Gastroesophageal sphincter (tissue), 4 donors: ENCODE measurements around the gene ELMO1. TPM values are rescaled to one million over a fixed set of nuclear protein-coding genes. Genes with fewer than 3 reads are reported as not detected.

ENCODE experiments used
- ATAC-seq: fragments of 150-250 bp; one replicate; pipeline ENCODE4 v1.9.1; 2016; ENCODE audit warnings: mild to moderate bottlenecking, moderate library complexity
- H3K27ac ChIP-seq, 4 donors: fragments of 200-600 bp; sonication (generic) in 3 of 4; 1 replicate in 3 of 4; 2 replicates in 1 of 4; pipeline ENCODE4 v1.5.1; 2016 to 2019
- H3K27me3 ChIP-seq: fragments of 200-600 bp; sonication (generic); one replicate; pipeline ENCODE4 v1.5.1; 2019
- H3K36me3 ChIP-seq, 2 donors: fragments of 200-600 bp; sonication (generic); one replicate each; pipeline ENCODE4 v1.5.1; 2019; ENCODE audit warnings: control low read depth in 1 of 2
- H3K4me1 ChIP-seq, 3 donors: fragments of 200-600 bp; sonication (generic); 1 replicate in 2 of 3; 2 replicates in 1 of 3; pipeline ENCODE4 v1.5.1; 2016 to 2019; ENCODE audit warnings: control low read depth in 2 of 3
- H3K4me3 ChIP-seq, 2 donors: fragments of 200-600 bp; sonication (generic); one replicate each; pipeline ENCODE4 v1.5.1; 2019; ENCODE audit warnings: mild to moderate bottlenecking in 1 of 2, moderate library complexity in 1 of 2
- H3K9me3 ChIP-seq, 3 donors: fragments of 200-600 bp; sonication (generic); one replicate each; pipeline ENCODE4 v1.5.1; 2017 to 2019; ENCODE audit warnings: control low read depth in 2 of 3
- EP300 ChIP-seq: sonication (generic); formaldehyde crosslinking; IDR thresholded peaks from one replicate; pipeline ENCODE4 v1.6.1; 2017; ENCODE audit warnings: antibody characterized with exemption, mild to moderate bottlenecking
- POLR2A ChIP-seq, 2 donors: fragments of 450-650 bp; IDR thresholded peaks; one replicate each; pipeline ENCODE4 v1.6.1; 2017; ENCODE audit warnings: antibody characterized with exemption in 2 of 2, mild to moderate bottlenecking in 2 of 2, moderate library complexity in 1 of 2
- POLR2AphosphoS5 ChIP-seq: sonication (generic); formaldehyde crosslinking; IDR thresholded peaks from one replicate; pipeline ENCODE4 v1.6.1; 2017; ENCODE audit warnings: antibody characterized with exemption
- WGBS, 2 donors: methylation state at CpG; one replicate each; pipeline ENCODE4 v1.1.5; 2018; ENCODE audit warnings: low coverage in 1 of 2; 5-methylcytosine and 5-hydroxymethylcytosine counted together
- total RNA-seq, 4 donors: library from RNA; depleted of rRNA; stranded (reverse); fragments of >200 nt; gene quantifications; one replicate each; pipeline ENCODE4 v1.1.0, GENCODE V29; 2016
- TF ChIP-seq, protein P1 (sequence below), 4 experiments: fragments of 200-600 bp in 2 of 4; fragments of 450-650 bp in 2 of 4; sonication (generic) in 1 of 4; IDR thresholded peaks; one replicate each; pipeline ENCODE4 v1.5.1; 2017 to 2019; ENCODE audit warnings: antibody characterized with exemption in 4 of 4, mild to moderate bottlenecking in 2 of 4, moderate library complexity in 2 of 4

ELMO1 gene
- total RNA-seq, 4 donors from 2014 or later = 22.1 to 54.0 (median 42.7) TPM

DNA sequence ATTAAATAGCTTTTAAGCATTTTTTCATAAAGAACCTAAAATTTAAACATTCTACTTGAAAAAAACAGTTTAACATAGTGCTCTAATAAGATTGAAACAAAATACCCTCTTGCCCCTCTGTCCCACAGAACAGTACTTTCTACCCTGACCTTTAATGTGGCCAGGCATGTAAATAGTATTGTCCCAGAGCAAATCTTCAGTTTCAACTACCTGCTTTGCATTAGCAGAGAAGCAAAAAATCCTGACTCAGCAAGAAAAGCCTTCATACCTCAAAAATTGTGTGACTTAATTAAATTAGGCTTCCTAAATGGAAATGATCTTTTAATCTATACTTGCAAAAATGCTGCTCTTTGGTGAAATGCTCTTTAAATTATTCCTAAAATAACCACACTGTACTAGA is 487.0 kb downstream of the ELMO1 start:
- Histone ChIP-seq H3K9me3 (no peaks in the 10 kb centered on the region), H3K4me1 (peaks cover 0 to 41% (median 4%) of the 10 kb centered on the region in 3 donors), H3K36me3 (no peaks in the 10 kb centered on the region), H3K27ac (no peak overlapping the region), H3K4me3 (no peak overlapping the region), H3K27me3 (no peaks in the 10 kb centered on the region)
- no peak for ATAC-seq
- TF ChIP-seq POLR2AphosphoS5 (no peak), EP300 (no peak), POLR2A (IDR thresholded peaks at IDR 0.05) (no peak)
- TF ChIP-seq, protein P1, sequence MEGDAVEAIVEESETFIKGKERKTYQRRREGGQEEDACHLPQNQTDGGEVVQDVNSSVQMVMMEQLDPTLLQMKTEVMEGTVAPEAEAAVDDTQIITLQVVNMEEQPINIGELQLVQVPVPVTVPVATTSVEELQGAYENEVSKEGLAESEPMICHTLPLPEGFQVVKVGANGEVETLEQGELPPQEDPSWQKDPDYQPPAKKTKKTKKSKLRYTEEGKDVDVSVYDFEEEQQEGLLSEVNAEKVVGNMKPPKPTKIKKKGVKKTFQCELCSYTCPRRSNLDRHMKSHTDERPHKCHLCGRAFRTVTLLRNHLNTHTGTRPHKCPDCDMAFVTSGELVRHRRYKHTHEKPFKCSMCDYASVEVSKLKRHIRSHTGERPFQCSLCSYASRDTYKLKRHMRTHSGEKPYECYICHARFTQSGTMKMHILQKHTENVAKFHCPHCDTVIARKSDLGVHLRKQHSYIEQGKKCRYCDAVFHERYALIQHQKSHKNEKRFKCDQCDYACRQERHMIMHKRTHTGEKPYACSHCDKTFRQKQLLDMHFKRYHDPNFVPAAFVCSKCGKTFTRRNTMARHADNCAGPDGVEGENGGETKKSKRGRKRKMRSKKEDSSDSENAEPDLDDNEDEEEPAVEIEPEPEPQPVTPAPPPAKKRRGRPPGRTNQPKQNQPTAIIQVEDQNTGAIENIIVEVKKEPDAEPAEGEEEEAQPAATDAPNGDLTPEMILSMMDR (IDR thresholded peaks at IDR 0.05) = no peak

DNA sequence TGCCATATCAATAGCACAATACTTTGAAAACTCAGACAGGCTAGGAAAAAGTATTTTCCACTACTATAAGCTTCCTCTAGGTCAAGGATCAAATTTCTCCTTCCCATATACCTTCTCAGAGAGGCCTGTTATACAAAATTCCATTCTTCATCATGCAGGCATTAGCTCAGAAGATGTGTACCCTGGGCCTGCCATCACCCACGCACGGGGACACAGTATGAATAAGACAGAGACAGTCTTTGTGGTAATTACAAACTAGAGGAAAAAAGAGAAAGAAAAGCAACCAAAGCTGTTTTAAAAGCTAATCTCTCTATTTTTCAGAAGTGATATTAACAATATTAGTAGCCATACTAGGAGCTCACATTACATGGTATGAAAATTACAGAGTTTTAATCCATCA is 487.6 kb downstream of the ELMO1 start:
- Histone ChIP-seq H3K27ac (no peak overlapping the region), H3K36me3 (no peaks in the 10 kb centered on the region), H3K4me1 (peaks cover 0 to 35% (median 0%) of the 10 kb centered on the region in 3 donors), H3K4me3 (no peak overlapping the region), H3K27me3 (no peaks in the 10 kb centered on the region), H3K9me3 (no peaks in the 10 kb centered on the region)
- WGBS, 2 donors = 73 to 84% methylated on average over 2 of the region's 2 CpGs
- no peak for ATAC-seq
- TF ChIP-seq POLR2AphosphoS5 (no peak), POLR2A (IDR thresholded peaks at IDR 0.05) (no peak), EP300 (no peak)
- TF ChIP-seq, protein P1 (IDR thresholded peaks at IDR 0.05) = no peak

DNA sequence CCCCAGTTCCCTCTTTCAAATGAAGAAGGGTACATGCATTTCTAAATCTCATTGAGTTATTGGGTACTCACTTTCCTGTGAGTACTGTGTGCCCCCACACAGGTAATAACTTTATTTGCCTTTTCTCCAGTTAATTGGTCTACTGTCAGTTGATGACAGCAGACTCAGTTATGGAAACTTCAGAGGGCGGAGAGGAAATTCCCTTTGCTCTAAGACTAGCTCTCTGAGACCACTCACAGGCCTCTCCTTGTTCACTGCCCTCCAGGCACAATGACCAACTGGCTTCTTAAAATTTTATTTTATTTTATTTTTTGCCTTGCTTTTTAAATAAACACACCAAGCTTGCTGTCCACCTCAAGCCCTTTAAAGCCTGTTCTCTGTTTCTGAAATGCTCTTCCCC is 488.6 kb downstream of the ELMO1 start:
- ATAC-seq = no peak
- TF ChIP-seq, protein P1 (IDR thresholded peaks at IDR 0.05) = no peak
- no peak for TF ChIP-seq POLR2A (IDR thresholded peaks at IDR 0.05)
- no peak for TF ChIP-seq POLR2AphosphoS5
- no peak for TF ChIP-seq EP300

DNA sequence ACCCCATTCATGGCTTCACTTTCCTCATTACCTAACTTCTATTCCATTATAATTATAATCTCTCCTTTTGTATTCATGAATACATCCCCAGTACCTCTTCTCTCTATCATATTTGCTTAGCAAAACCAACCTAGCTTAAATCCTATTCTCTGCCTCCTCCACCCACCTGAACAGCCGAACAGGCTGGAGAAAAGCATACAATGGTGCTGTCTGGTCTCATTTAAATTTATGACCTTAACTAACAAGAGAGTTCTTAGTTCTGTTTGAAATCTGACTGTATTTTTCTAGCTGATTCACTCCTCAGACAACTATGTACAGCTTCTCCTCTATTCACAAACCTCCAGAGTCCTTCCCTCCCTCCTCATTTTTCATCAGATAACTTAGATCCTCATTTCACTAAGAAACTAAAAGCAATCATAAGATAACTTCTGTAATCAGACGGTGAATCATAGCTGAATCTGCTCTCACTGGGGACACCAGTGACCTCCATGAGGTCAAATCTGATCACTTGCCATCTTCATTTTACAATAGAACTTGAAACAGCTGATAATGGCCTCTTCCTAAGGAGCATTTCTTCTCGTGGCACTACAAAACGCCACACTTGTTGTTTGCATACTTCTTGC is 490.4 kb downstream of the ELMO1 start:
- H3K27ac ChIP-seq = no peak overlapping the region
- no peaks in the 10 kb centered on the region for H3K9me3 ChIP-seq
- ATAC-seq = no peak
- TF ChIP-seq POLR2AphosphoS5 (no peak), EP300 (no peak), POLR2A (IDR thresholded peaks at IDR 0.05) (no peak)
- TF ChIP-seq, protein P1 (IDR thresholded peaks at IDR 0.05) = no peak
- H3K4me1 ChIP-seq = peaks cover 0 to 21% (median 0%) of the 10 kb centered on the region in 3 donors
- H3K36me3 ChIP-seq = no peaks in the 10 kb centered on the region
- 68 to 80% methylated on average over 4 of the region's 4 CpGs for WGBS, 2 donors
- H3K27me3 ChIP-seq = no peaks in the 10 kb centered on the region
- H3K4me3 ChIP-seq = no peak overlapping the region

More for the DNA sequence above, 488.6 kb downstream of the ELMO1 start:
- no peaks in the 10 kb centered on the region for H3K9me3 ChIP-seq
- no peaks in the 10 kb centered on the region for H3K27me3 ChIP-seq
- H3K27ac ChIP-seq = no peak overlapping the region
- WGBS, 2 donors = 88 to 100% methylated on average over 1 of the region's 1 CpG
- H3K4me3 ChIP-seq = no peak overlapping the region
- peaks cover 0 to 26% (median 0%) of the 10 kb centered on the region in 3 donors for H3K4me1 ChIP-seq
- no peaks in the 10 kb centered on the region for H3K36me3 ChIP-seq

DNA sequence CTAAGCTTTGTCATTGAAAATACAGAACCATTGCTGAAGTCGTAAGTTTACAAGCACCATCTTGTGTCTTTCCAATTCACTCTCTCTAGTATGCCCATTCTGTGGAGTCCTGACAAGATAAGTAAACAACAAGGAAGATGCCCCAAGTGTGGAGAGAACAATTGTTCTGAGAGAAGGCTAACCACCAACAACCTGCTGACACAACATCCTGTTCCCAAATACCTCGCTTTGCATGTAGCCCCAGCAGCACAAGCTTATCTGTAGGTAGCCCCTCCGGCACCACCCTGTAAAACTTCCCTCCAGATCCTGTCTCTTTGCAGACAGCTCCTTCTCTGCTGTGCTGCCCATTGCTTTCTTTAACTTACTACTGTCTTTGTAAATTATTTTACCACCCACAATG is 491.0 kb downstream of the ELMO1 start:
- 76 to 84% methylated on average over 3 of the region's 3 CpGs for WGBS, 2 donors
- no peaks in the 10 kb centered on the region for H3K36me3 ChIP-seq
- H3K4me1 ChIP-seq = peaks cover 0 to 21% (median 0%) of the 10 kb centered on the region in 3 donors
- H3K27ac ChIP-seq = no peak overlapping the region
- H3K4me3 ChIP-seq = no peak overlapping the region
- no peak for ATAC-seq
- no peaks in the 10 kb centered on the region for H3K27me3 ChIP-seq
- no peaks in the 10 kb centered on the region for H3K9me3 ChIP-seq
- TF ChIP-seq POLR2A (IDR thresholded peaks at IDR 0.05) (no peak), POLR2AphosphoS5 (no peak), EP300 (no peak)
- TF ChIP-seq, protein P1 (IDR thresholded peaks at IDR 0.05) = no peak
